Pulmonary artery endothelial cell (primary cell): Measurements from ENCODE around the gene MYPN. TPM values are rescaled to one million over a fixed set of nuclear protein-coding genes. Genes with fewer than 3 reads are reported as not detected.

Source experiments
- total RNA-seq: library from RNA; depleted of rRNA; stranded (reverse); fragments of >200 nt; gene quantifications from 2 replicates; pipeline ENCODE4 v1.2.3, GENCODE V29; 2014

MYPN gene
- total RNA-seq, 1 donor from 2014 or later, result under 0.01 TPM

Other genes starting within 250 kb of the MYPN start
- 8.5 and 11.2 TPM in 2 replicates for gene SIRT1, start 224.8 kb upstream of the MYPN start, total RNA-seq
- 42.5 and 70.2 TPM in 2 replicates for gene HERC4, start 34.2 kb upstream of the MYPN start, total RNA-seq
- gene ATOH7, start 122.6 kb downstream of the MYPN start, total RNA-seq, result not detected in 2 replicates
- 24.1 and 64.6 TPM in 2 replicates for gene HNRNPH3, start 222.6 kb downstream of the MYPN start, total RNA-seq
- gene PBLD, start 223.4 kb downstream of the MYPN start, total RNA-seq, result 3.0 and 3.9 TPM in 2 replicates